ENCODE data around the gene OBSCN.

OBSCN gene

DNA sequence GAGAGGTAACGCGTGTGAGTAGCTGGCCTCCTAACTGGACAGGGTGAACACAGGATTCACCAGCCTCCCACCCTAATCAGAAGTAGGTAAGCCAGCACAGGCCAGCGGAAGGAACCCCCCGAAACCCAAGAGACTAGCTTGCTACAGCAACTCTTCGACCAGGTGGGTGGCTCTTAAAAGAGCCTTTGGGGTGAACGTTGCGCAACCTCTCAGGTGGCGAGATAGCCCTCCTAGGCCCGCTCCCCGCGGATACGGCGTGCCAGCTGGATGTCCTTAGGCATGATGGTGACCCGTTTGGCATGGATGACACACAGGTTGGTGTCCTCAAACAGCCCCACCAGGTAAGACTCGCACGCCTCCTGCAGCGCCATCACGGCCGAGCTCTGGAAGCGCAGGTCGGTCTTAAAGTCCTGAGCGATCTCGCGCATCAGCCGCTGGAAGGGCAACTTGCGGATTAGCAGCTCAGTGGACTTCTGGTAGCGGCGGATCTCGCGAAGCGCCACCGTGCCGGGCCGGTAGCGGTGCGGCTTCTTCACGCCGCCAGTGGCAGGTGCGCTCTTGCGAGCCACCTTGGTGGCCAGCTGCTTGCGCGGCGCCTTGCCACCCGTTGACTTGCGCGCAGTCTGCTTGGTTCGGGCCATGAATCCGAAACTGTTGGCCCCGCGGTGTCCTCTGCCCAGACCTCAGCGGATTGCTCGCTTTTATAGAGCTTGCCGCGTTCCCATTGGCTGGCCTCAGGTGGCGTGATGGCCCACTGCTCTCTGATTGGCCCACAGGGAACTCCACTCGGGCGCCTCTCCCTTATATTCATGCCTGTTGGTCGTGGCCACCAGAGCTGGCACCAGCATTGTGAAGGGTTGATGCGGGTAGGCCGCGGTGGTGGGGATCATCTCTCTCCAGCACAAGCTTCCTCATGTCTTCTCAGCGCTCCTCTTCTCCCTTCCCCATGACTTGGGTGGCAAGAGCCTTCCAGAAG is 217.1 kb downstream of the OBSCN start:
- DNase-seq (ENCODE audit: low spot score) = no peak

DNA sequence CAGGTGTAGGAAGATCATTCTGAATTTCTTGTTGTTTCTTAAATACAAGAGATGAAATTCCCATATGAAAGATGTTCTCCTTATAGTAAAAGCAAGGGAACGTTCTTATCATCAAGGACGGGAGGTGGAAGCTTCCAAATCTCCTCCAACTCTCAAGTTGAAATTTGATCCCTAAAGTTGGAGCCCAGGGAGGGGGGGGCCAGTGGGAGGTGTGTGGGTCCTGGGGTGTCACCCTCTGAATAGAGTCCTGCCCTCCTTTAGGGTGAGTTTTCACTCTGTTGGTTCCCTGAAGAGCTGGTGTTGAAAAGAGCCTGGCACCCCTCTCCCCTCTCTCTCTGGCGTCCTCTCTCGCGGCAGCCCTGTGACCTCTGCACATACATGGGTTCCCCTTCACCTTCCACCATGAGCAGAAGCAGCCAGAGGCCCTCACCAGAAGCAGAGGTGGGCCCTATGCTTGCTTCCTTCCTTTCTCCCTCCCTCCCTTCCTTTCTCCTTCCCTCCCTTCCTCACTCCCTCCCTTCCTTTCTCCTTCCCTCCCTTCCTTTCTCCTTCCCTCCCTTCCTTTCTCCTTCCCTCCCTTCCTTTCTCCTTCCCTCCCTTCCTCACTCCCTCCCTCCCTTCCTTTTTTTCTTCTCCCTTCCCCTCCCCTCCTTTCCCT is 218.8 kb downstream of the OBSCN start:
- no peak for DNase-seq (ENCODE audit: low spot score)

DNA sequence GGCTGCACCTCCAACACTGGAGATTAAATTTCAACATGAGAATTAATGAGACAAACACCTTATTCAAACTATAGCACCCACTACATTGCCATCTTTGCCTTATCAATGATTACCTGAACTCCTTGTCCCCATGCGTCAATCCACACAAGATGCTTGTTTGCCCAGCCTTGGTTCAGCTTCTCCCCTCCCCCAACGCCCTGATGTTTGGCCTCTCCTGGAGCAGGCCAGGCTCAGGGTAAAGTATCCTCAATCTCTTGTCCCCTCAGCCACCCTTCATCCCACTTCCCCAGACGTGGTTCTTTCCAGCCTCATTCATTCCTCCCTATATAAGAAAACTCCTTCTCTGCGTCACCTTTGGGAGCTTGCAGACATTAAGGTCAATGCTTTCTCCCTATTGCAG is 220.6 kb downstream of the OBSCN start:
- DNase-seq (ENCODE audit: low spot score) = no peak
